ENCODE data around the gene FMNL1.
"Not testable (repeated sequence)": the region's sequence is repeated elsewhere in the genome, so short reads cannot be mapped to it uniquely, and the experiment has no call there.

FMNL1 gene

DNA sequence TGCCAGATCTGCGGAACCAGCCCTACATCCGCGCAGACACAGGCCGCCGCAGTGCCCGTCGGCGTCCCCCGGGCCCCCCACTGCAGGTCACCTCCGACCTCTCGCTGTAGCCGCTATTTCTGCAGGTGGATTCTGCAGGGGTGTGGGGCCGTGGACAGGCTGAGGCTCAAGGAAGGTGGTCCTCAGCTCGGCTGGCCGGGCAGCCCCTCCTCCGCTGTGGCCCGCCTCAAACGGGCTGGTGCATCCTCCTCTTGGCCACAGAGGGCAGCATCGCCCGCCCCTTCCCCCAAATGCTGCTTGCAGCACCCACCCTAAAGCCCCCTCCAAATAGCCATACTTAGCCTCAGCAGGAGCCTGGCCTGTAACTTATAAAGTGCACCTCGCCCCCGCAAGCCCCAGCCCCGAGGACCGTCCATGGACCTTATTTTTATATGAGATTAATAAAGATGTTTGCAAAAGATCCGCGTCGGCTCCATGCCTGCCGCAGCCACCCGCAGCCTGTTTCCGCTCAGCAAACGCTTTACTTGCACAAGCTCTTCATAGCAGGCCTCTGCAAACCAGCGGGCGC lies 25.3 kb downstream of the FMNL1 start:
- TF ChIP-seq, protein P1, sequence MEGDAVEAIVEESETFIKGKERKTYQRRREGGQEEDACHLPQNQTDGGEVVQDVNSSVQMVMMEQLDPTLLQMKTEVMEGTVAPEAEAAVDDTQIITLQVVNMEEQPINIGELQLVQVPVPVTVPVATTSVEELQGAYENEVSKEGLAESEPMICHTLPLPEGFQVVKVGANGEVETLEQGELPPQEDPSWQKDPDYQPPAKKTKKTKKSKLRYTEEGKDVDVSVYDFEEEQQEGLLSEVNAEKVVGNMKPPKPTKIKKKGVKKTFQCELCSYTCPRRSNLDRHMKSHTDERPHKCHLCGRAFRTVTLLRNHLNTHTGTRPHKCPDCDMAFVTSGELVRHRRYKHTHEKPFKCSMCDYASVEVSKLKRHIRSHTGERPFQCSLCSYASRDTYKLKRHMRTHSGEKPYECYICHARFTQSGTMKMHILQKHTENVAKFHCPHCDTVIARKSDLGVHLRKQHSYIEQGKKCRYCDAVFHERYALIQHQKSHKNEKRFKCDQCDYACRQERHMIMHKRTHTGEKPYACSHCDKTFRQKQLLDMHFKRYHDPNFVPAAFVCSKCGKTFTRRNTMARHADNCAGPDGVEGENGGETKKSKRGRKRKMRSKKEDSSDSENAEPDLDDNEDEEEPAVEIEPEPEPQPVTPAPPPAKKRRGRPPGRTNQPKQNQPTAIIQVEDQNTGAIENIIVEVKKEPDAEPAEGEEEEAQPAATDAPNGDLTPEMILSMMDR (IDR thresholded peaks at IDR 0.05; ENCODE audit: low read depth, low read length), result peak; percentile 90
- H3K27ac ChIP-seq, result peak overlapping the region; percentile 89

DNA sequence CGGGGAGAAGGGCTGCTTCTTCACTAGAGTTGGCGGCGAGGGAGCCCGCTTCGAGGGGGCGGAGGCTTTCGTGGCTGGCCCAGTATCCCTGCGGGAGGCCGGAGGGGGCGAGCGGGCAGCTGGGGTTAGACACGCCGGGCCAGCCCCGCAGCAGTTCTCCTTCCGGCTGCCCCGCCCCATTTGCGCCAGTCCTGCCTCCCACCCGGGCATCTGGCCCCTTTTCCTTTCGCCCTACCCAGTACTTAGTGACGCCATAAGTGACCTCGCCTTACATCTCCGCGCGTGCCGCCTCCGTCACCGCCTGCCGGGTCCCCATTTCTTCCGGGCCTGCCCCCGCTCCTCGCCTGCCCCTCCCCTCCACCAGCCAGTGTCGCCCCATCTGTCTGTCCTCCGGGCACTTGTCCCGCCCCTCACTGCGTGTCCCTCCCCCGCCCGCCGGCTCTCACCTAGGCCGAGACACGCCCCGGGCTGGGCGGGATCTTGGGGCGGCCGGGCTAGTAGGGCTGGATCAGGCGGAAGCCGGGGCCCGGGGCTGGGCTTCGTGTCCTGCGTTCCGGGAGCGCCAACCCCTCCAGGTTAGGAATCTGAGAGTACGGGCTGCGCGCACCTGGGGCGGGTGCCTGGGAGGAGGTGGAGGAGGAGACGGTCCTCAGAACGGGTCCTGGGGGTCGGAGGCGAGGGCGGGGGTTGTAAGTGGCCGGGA lies 25.9 kb downstream of the FMNL1 start:
- TF ChIP-seq, protein P1 (IDR thresholded peaks at IDR 0.05; ENCODE audit: low read depth, low read length), result no peak
- no peaks in the 10 kb centered on the region for H3K9me3 ChIP-seq (ENCODE audit: severe bottlenecking)
- H3K36me3 ChIP-seq, result peaks cover 8% of the 10 kb centered on the region; the same call in 1 of the 2 replicates
- peak overlapping the region; percentile 88 for H3K4me3 ChIP-seq (ENCODE audit: low read depth, low read length)
- no peaks in the 10 kb centered on the region for H3K27me3 ChIP-seq (ENCODE audit: insufficient read depth, low read depth, severe bottlenecking)
- DNase-seq, result peak; percentile 100
- peak overlapping the region; percentile 89 for H3K27ac ChIP-seq

More for the DNA sequence above, 25.3 kb downstream of the FMNL1 start:
- DNase-seq, result peak; percentile 77
- no peaks in the 10 kb centered on the region for H3K9me3 ChIP-seq (ENCODE audit: severe bottlenecking)
- no peaks in the 10 kb centered on the region for H3K27me3 ChIP-seq (ENCODE audit: insufficient read depth, low read depth, severe bottlenecking)
- peaks cover 8% of the 10 kb centered on the region; the same call in 1 of the 2 replicates for H3K36me3 ChIP-seq
- peak overlapping the region; percentile 88 for H3K4me3 ChIP-seq (ENCODE audit: low read depth, low read length)

DNA sequence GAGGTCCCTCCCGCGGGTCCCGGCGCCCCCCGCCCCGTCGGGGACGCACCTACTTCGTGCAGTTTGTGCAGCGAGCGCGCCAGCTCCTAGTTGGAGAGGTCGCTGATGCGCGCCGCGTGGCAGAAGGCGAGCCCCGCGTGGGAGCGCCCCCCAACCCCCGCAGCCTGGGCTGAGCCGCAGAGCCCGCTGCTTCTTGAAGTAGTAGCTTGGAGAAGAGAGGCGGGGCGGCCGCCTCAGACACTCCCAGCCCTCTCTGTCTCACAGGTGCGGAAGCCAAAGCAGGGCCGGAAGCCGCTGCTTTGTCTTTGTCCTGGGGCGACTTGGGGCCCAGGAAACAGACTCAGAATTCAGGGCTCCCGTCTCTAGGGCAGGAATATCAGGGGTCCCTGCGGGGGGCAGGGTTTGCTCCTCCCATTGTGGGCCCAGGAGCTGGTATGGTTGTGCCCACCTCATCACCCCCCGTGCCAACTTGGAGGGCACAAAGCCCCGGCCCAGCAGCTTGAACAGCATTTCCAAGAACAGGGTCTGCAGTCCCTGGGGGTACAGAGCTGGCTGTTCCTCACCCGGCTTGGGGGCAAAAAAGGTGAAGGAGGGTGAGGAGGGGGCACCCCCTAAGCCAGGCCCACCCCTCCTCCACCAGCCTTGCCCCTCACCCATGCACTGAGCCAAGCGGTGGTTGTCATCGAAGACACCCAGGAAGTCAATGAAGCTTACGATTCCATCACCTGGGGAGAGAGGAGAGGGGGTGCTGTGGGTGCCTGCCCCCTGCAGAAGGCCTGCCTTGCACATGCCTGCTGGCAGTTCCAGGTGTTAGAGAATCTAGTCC lies 26.7 kb downstream of the FMNL1 start:
- H3K27me3 ChIP-seq (ENCODE audit: insufficient read depth, low read depth, severe bottlenecking), result no peaks in the 10 kb centered on the region
- TF ChIP-seq, protein P1 (IDR thresholded peaks at IDR 0.05; ENCODE audit: low read depth, low read length), result no peak
- peak overlapping the region; percentile 88 for H3K4me3 ChIP-seq (ENCODE audit: low read depth, low read length)
- no peaks in the 10 kb centered on the region for H3K9me3 ChIP-seq (ENCODE audit: severe bottlenecking)
- H3K36me3 ChIP-seq, result peaks cover 8% of the 10 kb centered on the region; the same call in 1 of the 2 replicates
- H3K27ac ChIP-seq, result peak overlapping the region; percentile 89
- peak; percentile 75 for DNase-seq

DNA sequence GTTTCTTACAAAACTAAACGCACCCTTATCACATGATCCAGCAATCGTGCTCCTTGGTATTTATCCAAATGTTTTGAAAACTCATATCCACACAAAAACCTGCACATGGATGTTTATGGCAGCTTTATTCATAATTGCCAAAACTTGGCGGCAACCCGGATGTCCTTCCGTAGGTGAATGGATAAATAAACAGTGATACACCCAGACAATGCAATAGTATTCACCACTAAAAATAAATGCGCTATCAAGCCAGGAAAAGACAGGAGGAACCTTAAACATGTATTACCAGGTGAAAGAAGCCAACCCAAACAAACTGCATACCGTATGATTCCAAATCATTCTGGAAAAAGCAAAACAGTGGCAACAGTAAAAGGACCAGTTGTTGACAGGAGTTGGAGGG lies 30.2 kb downstream of the FMNL1 start:
- Histone ChIP-seq H3K27ac (no peak overlapping the region), H3K4me3 (ENCODE audit: low read depth, low read length) (no peak overlapping the region), H3K27me3 (ENCODE audit: insufficient read depth, low read depth, severe bottlenecking) (no peaks in the 10 kb centered on the region), H3K36me3 (peaks cover 8% of the 10 kb centered on the region; the same call in 1 of the 2 replicates), H3K9me3 (ENCODE audit: severe bottlenecking) (no peaks in the 10 kb centered on the region)
- no peak for DNase-seq
- TF ChIP-seq, protein P1 (IDR thresholded peaks at IDR 0.05; ENCODE audit: low read depth, low read length), result no peak

DNA sequence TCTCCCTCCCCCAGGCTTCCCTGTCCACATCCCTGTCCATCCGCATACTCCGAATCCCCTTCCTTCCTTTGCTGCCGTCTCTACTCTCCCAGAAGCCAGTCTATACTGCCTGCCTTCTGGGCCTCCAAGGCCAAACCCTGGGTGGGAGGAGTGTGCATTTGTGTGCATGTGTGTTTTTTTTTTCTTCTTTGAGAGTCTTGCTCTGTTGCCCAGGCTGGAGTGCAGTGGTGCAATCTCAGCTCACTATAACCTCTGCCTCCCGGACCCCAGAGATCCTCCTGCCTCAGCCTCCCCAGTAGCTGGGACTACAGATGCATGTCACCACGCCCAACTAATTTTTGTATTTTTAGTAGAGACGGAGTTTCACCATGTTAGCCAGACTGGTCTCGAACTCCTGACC lies 31.6 kb downstream of the FMNL1 start:
- not testable (repeated sequence) for H3K9me3 ChIP-seq (ENCODE audit: severe bottlenecking); H3K27ac ChIP-seq; H3K4me3 ChIP-seq (ENCODE audit: low read depth, low read length); H3K27me3 ChIP-seq (ENCODE audit: insufficient read depth, low read depth, severe bottlenecking); DNase-seq; H3K36me3 ChIP-seq

DNA sequence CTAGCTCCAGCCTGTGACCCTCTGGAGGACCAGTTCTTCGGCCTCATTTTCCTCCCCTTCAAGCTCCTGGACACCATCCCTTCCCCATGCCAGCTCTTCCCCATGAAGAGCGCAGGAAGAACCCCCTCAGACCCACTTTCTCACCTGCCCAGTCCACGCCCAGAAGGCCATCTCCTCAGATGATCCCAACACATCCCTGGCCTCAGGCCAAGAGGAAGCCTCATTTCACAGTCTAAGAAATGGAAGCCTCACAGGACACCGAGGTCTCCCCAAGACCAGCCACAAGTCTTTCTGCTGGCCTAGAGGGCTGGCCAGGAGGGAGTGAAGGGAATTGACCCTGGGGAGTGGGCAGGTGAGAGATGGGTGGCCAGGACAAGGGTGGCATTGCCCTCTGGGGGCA lies 32.2 kb downstream of the FMNL1 start:
- H3K9me3 ChIP-seq (ENCODE audit: severe bottlenecking), result no peaks in the 10 kb centered on the region
- H3K27ac ChIP-seq, result no peak overlapping the region
- DNase-seq, result no peak
- H3K27me3 ChIP-seq (ENCODE audit: insufficient read depth, low read depth, severe bottlenecking), result no peaks in the 10 kb centered on the region
- H3K4me3 ChIP-seq (ENCODE audit: low read depth, low read length), result no peak overlapping the region
- TF ChIP-seq, protein P1 (IDR thresholded peaks at IDR 0.05; ENCODE audit: low read depth, low read length), result no peak
- H3K36me3 ChIP-seq, result peaks cover 8% of the 10 kb centered on the region; the same call in 1 of the 2 replicates
